ENCODE results near the gene DOCK4.

Gene DOCK4

GRCh38 chr7:112116894-112117293, 89.3 kb downstream of the DOCK4 start:
- DNase-seq (ENCODE audit: low read depth), result no peak
- H3K4me3 ChIP-seq (ENCODE audit: control insufficient read depth, low read depth, low read length), result no peak overlapping the region
- no peak for TF ChIP-seq CTCF (IDR thresholded peaks at IDR 0.05; ENCODE audit: control insufficient read depth, insufficient read depth, low read depth, low read length, missing control alignments)

- no peak for TF ChIP-seq CTCF (IDR thresholded peaks at IDR 0.05; ENCODE audit: control insufficient read depth, insufficient read depth, low read depth, low read length, missing control alignments)
- H3K4me3 ChIP-seq (ENCODE audit: control insufficient read depth, low read depth, low read length), result no peak overlapping the region
- no peak for DNase-seq (ENCODE audit: low read depth)
Observed at GRCh38 chr7:112116358-112116757, 89.8 kb downstream of the DOCK4 start.

- no peak overlapping the region for H3K4me3 ChIP-seq (ENCODE audit: control insufficient read depth, low read depth, low read length)
- TF ChIP-seq CTCF (IDR thresholded peaks at IDR 0.05; ENCODE audit: control insufficient read depth, insufficient read depth, low read depth, low read length, missing control alignments), result no peak
- no peak for DNase-seq (ENCODE audit: low read depth)
Observed at GRCh38 chr7:112115880-112116279, 90.3 kb downstream of the DOCK4 start.

GRCh38 chr7:112113913-112114575, 92.2 kb downstream of the DOCK4 start:
- no peak for TF ChIP-seq CTCF (IDR thresholded peaks at IDR 0.05; ENCODE audit: control insufficient read depth, insufficient read depth, low read depth, low read length, missing control alignments)
- no peak for DNase-seq (ENCODE audit: low read depth)
- H3K4me3 ChIP-seq (ENCODE audit: control insufficient read depth, low read depth, low read length), result no peak overlapping the region

- peak; percentile 27 for DNase-seq (ENCODE audit: low read depth)
- TF ChIP-seq CTCF (IDR thresholded peaks at IDR 0.05; ENCODE audit: control insufficient read depth, insufficient read depth, low read depth, low read length, missing control alignments), result no peak
Observed at GRCh38 chr7:112112822-112113255, 93.4 kb downstream of the DOCK4 start.

GRCh38 chr7:112110651-112111050, 95.5 kb downstream of the DOCK4 start:
- H3K4me3 ChIP-seq (ENCODE audit: control insufficient read depth, low read depth, low read length), result no peak overlapping the region
- no peak for TF ChIP-seq CTCF (IDR thresholded peaks at IDR 0.05; ENCODE audit: control insufficient read depth, insufficient read depth, low read depth, low read length, missing control alignments)
- DNase-seq (ENCODE audit: low read depth), result no peak

More at GRCh38 chr7:112112822-112113255, 93.4 kb downstream of the DOCK4 start:
- H3K4me3 ChIP-seq (ENCODE audit: control insufficient read depth, low read depth, low read length), result no peak overlapping the region
